Breast epithelium (tissue), 4 donors: ENCODE data around the gene ANKDD1A. TPM values are rescaled to one million over a fixed set of nuclear protein-coding genes. Genes with fewer than 3 reads are reported as not detected.
A peak's percentile ranks its signal among the peaks of the same experiment; 100 is the strongest.

ENCODE experiments used
- DNase-seq, 2 donors: peaks; one replicate each; pipeline ENCODE4 v3.0.0-alpha.2; 2019; ENCODE audit warnings: low spot score in 2 of 2
- H3K27ac ChIP-seq, 2 donors: fragments of 200-600 bp; sonication (generic) in 1 of 2; one replicate each; pipeline ENCODE4 v1.5.1; 2016 to 2019; ENCODE audit warnings: mild to moderate bottlenecking in 1 of 2
- H3K27me3 ChIP-seq, 2 donors: fragments of 200-600 bp; sonication (generic) in 1 of 2; one replicate each; pipeline versions ENCODE4 v1.5.1 to v1.6.0; 2017 to 2019; ENCODE audit warnings: control low read depth in 1 of 2, mild to moderate bottlenecking in 1 of 2
- H3K36me3 ChIP-seq: fragments of 200-600 bp; one replicate; pipeline ENCODE4 v1.5.1; 2019
- H3K4me1 ChIP-seq, 2 donors: fragments of 200-600 bp; sonication (generic); one replicate each; pipeline ENCODE4 v1.5.1; 2016 to 2019; ENCODE audit warnings: control low read depth in 1 of 2
- H3K4me3 ChIP-seq, 3 donors: fragments of 200-600 bp; sonication (generic); 1 replicate in 2 of 3; 2 replicates in 1 of 3; pipeline ENCODE4 v1.5.1; 2016 to 2019; ENCODE audit warnings: mild to moderate bottlenecking in 3 of 3, moderate library complexity in 2 of 3
- H3K9me3 ChIP-seq, 2 donors: fragments of 200-600 bp; sonication (generic) in 1 of 2; one replicate each; pipeline ENCODE4 v1.5.1; 2016 to 2019; ENCODE audit warnings: control low read depth in 1 of 2
- POLR2A ChIP-seq: fragments of 450-650 bp; IDR thresholded peaks from one replicate; pipeline ENCODE4 v1.6.1; 2016; ENCODE audit warnings: antibody characterized with exemption, mild to moderate bottlenecking, moderate library complexity
- POLR2AphosphoS5 ChIP-seq, 3 donors: sonication (generic); formaldehyde crosslinking; IDR thresholded peaks; one replicate each; pipeline ENCODE4 v1.6.1; 2017; ENCODE audit warnings: antibody characterized with exemption in 3 of 3
- intact Hi-C: fragments of 100-400 bp; cut with DNase I; formaldehyde crosslinking; loops from one replicate; pipeline ENCODE4 v1.15.1; 2023; ENCODE audit warnings: low total_unique reads
- total RNA-seq, 3 donors: library from RNA; depleted of rRNA; stranded (reverse); fragments of >200 nt; gene quantifications; one replicate each; pipeline ENCODE4 v1.1.0, GENCODE V29; 2016
- TF ChIP-seq, protein P1 (sequence below), 3 donors: fragments of 450-650 bp; IDR thresholded peaks; one replicate each; pipeline ENCODE4 v1.5.1; 2016 to 2017; ENCODE audit warnings: antibody characterized with exemption in 3 of 3, mild to moderate bottlenecking in 3 of 3, moderate library complexity in 3 of 3

ANKDD1A gene
- total RNA-seq, 3 donors from 2014 or later, result 3.2 to 7.8 (median 7.2) TPM

DNA sequence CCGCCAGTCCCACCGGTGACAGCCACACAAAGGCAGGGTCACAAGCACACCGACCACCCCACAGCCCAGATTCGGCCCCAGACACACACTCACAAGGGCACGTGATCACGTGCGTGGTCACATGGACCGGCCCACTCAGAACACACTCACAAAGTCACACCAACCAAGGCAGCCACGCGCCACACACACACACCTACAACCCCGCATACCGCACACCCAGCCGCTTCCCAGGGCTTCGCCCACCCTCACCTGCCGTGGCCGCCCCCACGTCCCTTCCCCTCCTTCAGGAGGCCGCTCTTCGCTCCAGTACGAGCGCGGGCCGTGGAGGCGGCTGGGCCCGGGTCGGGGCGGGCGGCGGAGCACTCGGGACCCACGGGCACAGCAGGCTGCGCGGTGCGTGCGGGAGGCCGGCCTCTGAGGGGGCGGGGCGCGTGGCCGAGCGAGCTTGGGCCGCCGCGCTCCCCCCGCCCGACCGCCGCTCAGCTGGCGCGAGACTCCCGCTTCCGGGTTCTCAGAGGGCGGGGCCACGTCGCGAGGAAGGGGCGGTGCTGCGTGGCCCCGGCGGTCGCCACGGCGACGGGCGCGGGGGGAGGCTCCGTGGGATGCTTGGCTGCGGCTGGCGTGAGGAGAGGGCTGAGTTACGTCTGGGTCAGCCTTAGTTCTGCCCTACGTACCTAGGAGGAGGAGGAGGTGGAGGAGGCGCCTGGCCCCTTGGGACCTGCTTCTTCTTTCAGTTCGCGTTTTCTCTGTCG is 77.9 kb downstream of the ANKDD1A start, which contains the start of gene SPG21:
Gene SPG21 (minus strand): TSS at position 499 of the 752 bp plus-strand sequence. CDS start 6,345 bp downstream, outside the sequence.
- Histone ChIP-seq H3K27me3 (no peaks in the 10 kb centered on the region), H3K4me3 (peak within 1 kb of the TSS; percentile 93 to 99 (median 96)), H3K36me3 (no peaks in the 10 kb centered on the region), H3K4me1 (peaks cover 0 to 6% of the 10 kb centered on the region in 2 donors), H3K27ac (peak within 1 kb of the TSS; percentile 92 to 98), H3K9me3 (no peaks in the 10 kb centered on the region)
- TF ChIP-seq, protein P1, sequence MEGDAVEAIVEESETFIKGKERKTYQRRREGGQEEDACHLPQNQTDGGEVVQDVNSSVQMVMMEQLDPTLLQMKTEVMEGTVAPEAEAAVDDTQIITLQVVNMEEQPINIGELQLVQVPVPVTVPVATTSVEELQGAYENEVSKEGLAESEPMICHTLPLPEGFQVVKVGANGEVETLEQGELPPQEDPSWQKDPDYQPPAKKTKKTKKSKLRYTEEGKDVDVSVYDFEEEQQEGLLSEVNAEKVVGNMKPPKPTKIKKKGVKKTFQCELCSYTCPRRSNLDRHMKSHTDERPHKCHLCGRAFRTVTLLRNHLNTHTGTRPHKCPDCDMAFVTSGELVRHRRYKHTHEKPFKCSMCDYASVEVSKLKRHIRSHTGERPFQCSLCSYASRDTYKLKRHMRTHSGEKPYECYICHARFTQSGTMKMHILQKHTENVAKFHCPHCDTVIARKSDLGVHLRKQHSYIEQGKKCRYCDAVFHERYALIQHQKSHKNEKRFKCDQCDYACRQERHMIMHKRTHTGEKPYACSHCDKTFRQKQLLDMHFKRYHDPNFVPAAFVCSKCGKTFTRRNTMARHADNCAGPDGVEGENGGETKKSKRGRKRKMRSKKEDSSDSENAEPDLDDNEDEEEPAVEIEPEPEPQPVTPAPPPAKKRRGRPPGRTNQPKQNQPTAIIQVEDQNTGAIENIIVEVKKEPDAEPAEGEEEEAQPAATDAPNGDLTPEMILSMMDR (IDR thresholded peaks at IDR 0.05), result no peak
- TF ChIP-seq POLR2A (no peak), POLR2AphosphoS5 (IDR thresholded peaks at IDR 0.05) (peak; percentile 57 to 80 (median 78))
- peak; percentile 90 for DNase-seq
- intact Hi-C loops, result no loop called here

DNA sequence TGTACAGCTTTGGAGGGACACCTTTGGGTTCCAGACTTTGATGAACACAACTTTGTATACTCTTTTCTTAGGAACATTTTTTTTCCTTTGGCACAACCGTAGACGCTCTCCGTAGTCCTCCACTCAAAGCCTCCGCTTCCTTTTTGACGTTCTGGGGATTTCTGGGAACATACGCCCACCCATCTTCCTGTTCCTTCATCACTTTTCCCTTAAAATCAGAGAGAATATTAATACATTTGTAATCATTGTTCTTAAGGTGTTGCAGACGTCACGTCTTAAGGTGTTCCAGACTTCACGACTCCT is 78.4 kb downstream of the ANKDD1A start:
- H3K4me1 ChIP-seq, result peaks cover 0 to 6% of the 10 kb centered on the region in 2 donors
- peak overlapping the region; percentile 93 to 99 (median 96) for H3K4me3 ChIP-seq
- H3K9me3 ChIP-seq, result no peaks in the 10 kb centered on the region
- H3K36me3 ChIP-seq, result no peaks in the 10 kb centered on the region
- TF ChIP-seq POLR2A (no peak), POLR2AphosphoS5 (IDR thresholded peaks at IDR 0.05) (no peak)
- TF ChIP-seq, protein P1 (IDR thresholded peaks at IDR 0.05), result no peak
- DNase-seq, result no peak
- H3K27ac ChIP-seq, result peak overlapping the region; percentile 92 to 98
- H3K27me3 ChIP-seq, result no peaks in the 10 kb centered on the region
- intact Hi-C loops, result no loop called here

DNA sequence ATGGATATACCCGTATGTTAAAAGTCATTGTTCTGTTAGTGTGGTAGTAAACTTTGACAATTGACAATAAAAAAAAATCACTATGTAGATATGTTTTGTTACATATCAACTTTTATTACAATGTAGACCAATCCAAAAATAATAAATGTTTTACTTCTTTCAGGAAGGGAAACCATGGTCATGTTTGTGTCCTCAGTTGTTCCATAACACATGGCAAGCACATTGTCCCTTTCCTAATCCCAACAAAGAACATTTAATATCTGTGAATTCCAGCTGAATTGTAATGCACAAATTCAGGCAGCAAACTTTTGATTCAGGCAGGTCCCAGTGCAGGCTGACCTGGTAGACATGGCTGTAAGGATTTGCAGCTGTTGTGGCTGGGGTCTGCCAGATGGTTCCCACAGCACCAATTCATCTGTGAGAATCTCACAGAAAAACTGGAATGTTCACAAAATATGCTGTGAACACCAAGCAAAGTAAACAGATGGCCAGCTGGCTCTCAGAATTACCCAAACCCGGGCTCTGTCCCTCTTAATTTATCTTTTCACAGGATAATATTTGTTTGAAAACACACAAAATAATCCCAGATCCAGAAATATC is 79.9 kb downstream of the ANKDD1A start:
- intact Hi-C loops, result no loop called here
- H3K36me3 ChIP-seq, result no peaks in the 10 kb centered on the region
- H3K27me3 ChIP-seq, result no peaks in the 10 kb centered on the region
- H3K9me3 ChIP-seq, result no peaks in the 10 kb centered on the region
- no peak for TF ChIP-seq POLR2A
- no peak overlapping the region for H3K27ac ChIP-seq
- DNase-seq, result no peak
- no peak overlapping the region for H3K4me3 ChIP-seq
- H3K4me1 ChIP-seq, result peaks cover 0 to 6% of the 10 kb centered on the region in 2 donors

DNA sequence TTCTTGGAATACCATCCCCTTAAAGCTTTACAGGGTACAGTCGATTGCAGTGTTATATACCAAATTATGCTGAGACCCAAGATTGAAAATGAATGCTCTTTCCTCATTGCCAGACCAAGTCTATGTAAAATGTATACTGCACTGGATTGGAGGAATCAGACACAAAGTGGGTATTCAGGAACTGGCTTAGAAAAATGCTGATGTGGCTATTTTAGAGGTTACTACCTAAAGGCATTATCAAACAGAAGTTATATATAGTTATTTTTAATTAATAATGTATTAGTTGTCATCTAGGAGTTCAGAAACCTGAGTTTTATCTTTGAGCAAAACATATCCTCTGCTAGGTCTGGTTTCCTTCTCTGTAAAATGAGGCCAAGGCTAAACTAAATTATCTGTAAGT is 81.6 kb downstream of the ANKDD1A start:
- Histone ChIP-seq H3K9me3 (no peaks in the 10 kb centered on the region), H3K27ac (no peak overlapping the region), H3K4me1 (no peaks in the 10 kb centered on the region), H3K36me3 (no peaks in the 10 kb centered on the region), H3K4me3 (no peak overlapping the region), H3K27me3 (no peaks in the 10 kb centered on the region)
- intact Hi-C loops, result no loop called here
- DNase-seq, result no peak
- TF ChIP-seq POLR2AphosphoS5 (IDR thresholded peaks at IDR 0.05), result no peak
- no peak for TF ChIP-seq POLR2A
- TF ChIP-seq, protein P1 (IDR thresholded peaks at IDR 0.05), result no peak

DNA sequence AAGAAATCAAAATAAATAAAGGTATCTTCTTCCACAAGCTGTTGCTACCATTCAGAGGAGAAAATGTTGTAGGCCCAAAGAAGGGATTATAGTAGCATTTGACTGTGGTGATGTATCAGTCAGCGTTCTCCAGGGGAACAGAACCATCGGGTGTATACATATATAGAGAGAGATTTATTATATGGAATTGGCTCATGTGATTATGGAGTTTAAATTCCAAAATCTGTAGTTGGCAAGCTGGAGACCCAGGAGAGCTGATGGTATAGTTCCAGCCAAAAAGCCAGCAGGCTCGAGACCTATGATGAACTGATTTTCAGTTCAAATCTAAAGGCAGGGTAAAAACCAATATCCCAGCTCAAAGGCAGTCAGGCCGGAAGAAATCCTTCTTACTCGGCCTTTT is 85.4 kb downstream of the ANKDD1A start:
- intact Hi-C loops, result no loop called here
- Histone ChIP-seq H3K4me1 (no peaks in the 10 kb centered on the region), H3K27ac (no peak overlapping the region), H3K27me3 (no peaks in the 10 kb centered on the region), H3K36me3 (no peaks in the 10 kb centered on the region), H3K9me3 (no peaks in the 10 kb centered on the region), H3K4me3 (no peak overlapping the region)
- DNase-seq, result no peak
- TF ChIP-seq, protein P1 (IDR thresholded peaks at IDR 0.05), result no peak
- TF ChIP-seq POLR2A (no peak), POLR2AphosphoS5 (IDR thresholded peaks at IDR 0.05) (no peak)
